CD4-positive, alpha-beta T cell (primary cell): ENCODE results near the gene MBOAT1. TPM values are rescaled to one million over a fixed set of nuclear protein-coding genes. Genes with fewer than 3 reads are reported as not detected.
A peak's percentile ranks its signal among the peaks of the same experiment; 100 is the strongest.

Source experiments
- ATAC-seq: fragments of 200-7000 bp; cut with Tn5 transposase; one replicate; pipeline ENCODE4 v1.10.0; 2022; ENCODE audit warnings: mild to moderate bottlenecking; ENCODE audit not compliant: poor library complexity
- CTCF ChIA-PET: fragments of 350-600 bp; sonication (Branson Sonifier 250); formaldehyde crosslinking; loops from one replicate; lab custom pipeline; 2021; ENCODE audit warnings: antibody characterized with exemption, inconsistent platforms; lab: Charles Lee
- POLR2A ChIA-PET: fragments of 350-600 bp; sonication (Branson Sonifier 250); formaldehyde crosslinking; loops from one replicate; lab custom pipeline; 2021; ENCODE audit warnings: antibody characterized with exemption, inconsistent platforms; lab: Charles Lee
- DNase-seq, 14 experiments: peaks; one replicate each; pipeline ENCODE4 v3.0.0-alpha.2; 2013 to 2020; ENCODE audit warnings: mixed read lengths in 2 of 14
- H3K27ac ChIP-seq, 2 donors: one replicate each; pipeline versions ENCODE4 v1.5.1 to v1.7.0; 2013; ENCODE audit warnings: low read length in 2 of 2, low read depth in 1 of 2, mild to moderate bottlenecking in 1 of 2
- H3K27me3 ChIP-seq, 2 experiments: 1 replicate in 1 of 2; 2 replicates in 1 of 2; pipeline versions ENCODE4 v1.6.1 to v1.7.0; 2013; ENCODE audit warnings: low read length in 2 of 2, control low read depth in 1 of 2, mild to moderate bottlenecking in 1 of 2, moderate library complexity in 1 of 2; ENCODE audit not compliant: insufficient read depth in 2 of 2, control insufficient read depth in 1 of 2
- H3K36me3 ChIP-seq: one replicate; pipeline ENCODE4 v1.6.1; 2013; ENCODE audit warnings: low read length, control low read depth; ENCODE audit not compliant: insufficient read depth
- H3K4me1 ChIP-seq: one replicate; pipeline ENCODE4 v1.6.1; 2013; ENCODE audit warnings: low read length, control low read depth; ENCODE audit not compliant: insufficient read depth
- H3K4me3 ChIP-seq: one replicate; pipeline ENCODE4 v1.5.1; 2013; ENCODE audit warnings: mild to moderate bottlenecking, low read length, moderate library complexity
- H3K9me3 ChIP-seq, 2 experiments: 1 replicate in 1 of 2; 2 replicates in 1 of 2; pipeline versions ENCODE4 v1.6.1 to v1.7.0; 2013; ENCODE audit warnings: low read length in 2 of 2, mild to moderate bottlenecking in 2 of 2, control low read depth in 1 of 2, moderate library complexity in 1 of 2; ENCODE audit not compliant: control insufficient read depth in 1 of 2, insufficient read depth in 1 of 2
- H3K27ac Mint-ChIP-seq: one replicate; pipeline ENCODE4 v1.8.0; 2020; ENCODE audit warnings: mixed read lengths
- H3K27me3 Mint-ChIP-seq: one replicate; pipeline ENCODE4 v1.8.0; 2021; ENCODE audit warnings: mixed read lengths
- H3K36me3 Mint-ChIP-seq: one replicate; pipeline ENCODE4 v1.8.0; 2021; ENCODE audit warnings: low read depth, mixed read lengths
- H3K4me1 Mint-ChIP-seq: one replicate; pipeline ENCODE4 v1.8.0; 2021; ENCODE audit warnings: low read depth, mixed read lengths
- H3K4me3 Mint-ChIP-seq: one replicate; pipeline ENCODE4 v1.8.0; 2020; ENCODE audit warnings: mild to moderate bottlenecking, mixed read lengths
- H3K9me3 Mint-ChIP-seq: one replicate; pipeline ENCODE4 v1.8.0; 2020; ENCODE audit warnings: mixed read lengths
- CTCF ChIP-seq: fragments of 200-600 bp; IDR thresholded peaks from one replicate; pipeline ENCODE4 v1.8.0; 2022; ENCODE audit warnings: antibody characterized with exemption, mild to moderate bottlenecking
- intact Hi-C, 2 experiments: fragments of 100-400 bp; cut with DNase I in 1 of 2; cut with micrococcal nuclease in 1 of 2; formaldehyde crosslinking; loops; one replicate each; pipeline versions ENCODE4 v1.15.1 to v1.9.0; 2023 to 2025; cut with DNase I, micrococcal nuclease
- total RNA-seq, 174 experiments: library from RNA in 2 of 174; stranded (reverse) in 2 of 174; gene quantifications; one replicate each; pipeline ENCODE4 v1.2.3 and lab custom pipeline; 2021 to 2026

The MBOAT1 gene
- total RNA-seq, 2 experiments from 2014 or later, result 17.2 to 18.5 TPM

- no peak for TF ChIP-seq CTCF
These were observed 43.1 kb downstream of the MBOAT1 start for GRCh38 chr6:20169119-20169557.

GRCh38 chr6:20168690-20169089 lies 43.6 kb downstream of the MBOAT1 start:
- CTCF ChIA-PET, result no interaction called here
- Histone ChIP-seq H3K27ac (peak overlapping the region in 1 of 2 donors; percentile 4), H3K27me3 (no peaks in the 10 kb centered on the region), H3K4me3 (no peak overlapping the region), H3K9me3 (no peaks in the 10 kb centered on the region), H3K36me3 (peaks cover 3% of the 10 kb centered on the region), H3K4me1 (peaks cover 7% of the 10 kb centered on the region)
- ATAC-seq, result no peak
- Mint-ChIP-seq H3K4me1 (peaks cover 32% of the 10 kb centered on the region), H3K4me3 (no peak overlapping the region), H3K27me3 (no peaks in the 10 kb centered on the region), H3K27ac (no peak overlapping the region), H3K36me3 (peaks cover 13% of the 10 kb centered on the region), H3K9me3 (peaks cover 2% of the 10 kb centered on the region)
- TF ChIP-seq CTCF, result no peak
- intact Hi-C loops, result no loop called here
- DNase-seq, result peak in 1 of 14 experiments; percentile 14
- POLR2A ChIA-PET, result no interaction called here

More at GRCh38 chr6:20169119-20169557, 43.1 kb downstream of the MBOAT1 start:
- H3K27ac ChIP-seq, result no peak overlapping the region
- peaks cover 3% of the 10 kb centered on the region for H3K36me3 ChIP-seq
- H3K27me3 ChIP-seq, result no peaks in the 10 kb centered on the region
- peaks cover 2% of the 10 kb centered on the region for H3K9me3 Mint-ChIP-seq
- peaks cover 36% of the 10 kb centered on the region for H3K4me1 Mint-ChIP-seq
- H3K27ac Mint-ChIP-seq, result no peak overlapping the region
- ATAC-seq (no peak), DNase-seq (peak in 3 of 14 experiments; percentile 17 to 46 (median 36))
- no peak overlapping the region for H3K4me3 ChIP-seq
- no peak overlapping the region for H3K4me3 Mint-ChIP-seq
- intact Hi-C loops, result no loop called here
- ChIA-PET CTCF (no interaction called here), POLR2A (no interaction called here)
- peaks cover 13% of the 10 kb centered on the region for H3K36me3 Mint-ChIP-seq
- peaks cover 11% of the 10 kb centered on the region for H3K4me1 ChIP-seq
- no peaks in the 10 kb centered on the region for H3K9me3 ChIP-seq
- no peaks in the 10 kb centered on the region for H3K27me3 Mint-ChIP-seq

GRCh38 chr6:20167601-20168000 lies 44.7 kb downstream of the MBOAT1 start:
- no peak for DNase-seq
- Mint-ChIP-seq H3K9me3 (peaks cover 2% of the 10 kb centered on the region), H3K4me1 (peaks cover 21% of the 10 kb centered on the region), H3K27me3 (no peaks in the 10 kb centered on the region), H3K36me3 (peaks cover 13% of the 10 kb centered on the region), H3K27ac (no peak overlapping the region), H3K4me3 (no peak overlapping the region)
- no peaks in the 10 kb centered on the region for H3K9me3 ChIP-seq
- ChIA-PET CTCF (no interaction called here), POLR2A (no interaction called here)
- H3K4me3 ChIP-seq, result no peak overlapping the region
- no peak overlapping the region for H3K27ac ChIP-seq
- intact Hi-C loops, result no loop called here
- TF ChIP-seq CTCF, result no peak
- ATAC-seq, result no peak
- no peaks in the 10 kb centered on the region for H3K4me1 ChIP-seq
- peaks cover 3% of the 10 kb centered on the region for H3K36me3 ChIP-seq
- H3K27me3 ChIP-seq, result no peaks in the 10 kb centered on the region
